GM18507 (cell line): ENCODE measurements around the gene CRYGB.
"Not testable (repeated sequence)": the region's sequence is repeated elsewhere in the genome, so short reads cannot be mapped to it uniquely, and the experiment has no call there.

Source experiments
- DNase-seq: peaks from one replicate; pipeline ENCODE4 v3.0.0; 2011; ENCODE audit warnings: low read depth; ENCODE audit not compliant: insufficient read length; ENCODE audit errors: extremely low spot score
- FAIRE-seq: peaks from 2 replicates; lab custom pipeline; 2011; peaks lifted over from hg19 to GRCh38; lab: Jason Lieb, UNC

Gene CRYGB

GRCh38 chr2:208153156-208153555 lies 7.2 kb upstream of the CRYGB start:
- FAIRE-seq (no peak), DNase-seq (no peak)

GRCh38 chr2:208150956-208151355 lies 5.0 kb upstream of the CRYGB start:
- FAIRE-seq = no peak
- DNase-seq = no peak

GRCh38 chr2:208150094-208150493 lies 4.1 kb upstream of the CRYGB start:
- no peak for FAIRE-seq
- DNase-seq = no peak

DNA sequence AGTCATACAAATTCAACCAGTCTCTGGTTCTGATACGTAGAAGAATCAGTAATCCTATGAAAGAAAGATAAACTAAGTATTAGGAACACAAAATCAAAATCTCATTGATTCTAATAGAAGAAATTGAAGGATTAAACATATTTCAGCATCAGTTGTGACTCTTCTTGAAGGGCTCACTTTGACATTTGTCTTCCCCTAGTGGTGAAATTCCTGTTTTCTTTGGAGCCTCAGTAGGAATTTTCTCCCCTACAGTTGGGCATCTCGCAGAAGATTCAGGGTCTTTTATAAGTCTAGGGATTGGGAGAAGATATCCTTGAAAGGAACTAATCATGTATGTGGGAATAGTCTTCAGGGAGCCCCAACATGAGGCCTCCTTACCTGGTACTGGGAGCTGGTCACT lies 2.8 kb upstream of the CRYGB start:
- FAIRE-seq (no peak), DNase-seq (no peak)

- no peak for DNase-seq
- FAIRE-seq = no peak
Measured at GRCh38 chr2:208147759-208148158, 1.8 kb upstream of the CRYGB start.

- FAIRE-seq = no peak
- DNase-seq = no peak
Measured at GRCh38 chr2:208147008-208147407, 1.1 kb upstream of the CRYGB start.

- DNase-seq (no peak), FAIRE-seq (no peak)
Measured at GRCh38 chr2:208142925-208143799, 2.8 kb downstream of the CRYGB start.

DNA sequence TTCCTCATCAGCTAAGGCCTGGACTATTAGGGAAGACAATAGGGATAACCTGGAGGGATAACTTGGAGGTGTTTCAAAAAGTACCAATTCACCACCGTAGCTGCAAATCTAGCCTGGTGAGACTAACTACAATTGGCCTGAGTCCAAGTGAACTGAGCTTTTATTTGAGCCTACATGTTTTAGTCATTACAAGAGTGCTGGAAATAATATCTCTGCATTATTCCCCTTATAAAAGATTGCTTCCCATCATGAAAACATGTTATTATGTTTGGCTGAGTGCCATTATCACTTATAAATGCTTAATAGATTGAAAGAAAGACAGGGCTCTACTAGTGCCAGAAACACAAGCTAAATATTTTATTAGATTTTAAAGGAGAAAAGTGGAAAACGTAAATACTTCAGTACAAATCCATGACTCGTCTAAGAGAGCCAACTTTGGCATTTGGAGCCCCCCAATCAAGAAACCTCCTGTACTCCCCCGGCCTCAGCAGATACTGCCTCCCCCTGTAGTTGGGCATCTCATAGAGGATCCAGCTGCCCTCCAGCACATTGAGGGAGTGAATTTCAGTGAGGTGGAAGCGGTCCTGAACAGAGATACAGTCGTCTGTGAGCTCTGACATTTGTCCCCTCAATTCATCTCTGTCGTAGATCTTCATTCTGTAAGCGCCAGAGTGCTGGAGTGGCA lies 3.6 kb downstream of the CRYGB start:
- FAIRE-seq = no peak
- DNase-seq = no peak

- DNase-seq (no peak), FAIRE-seq (no peak)
Measured at GRCh38 chr2:208139447-208139846, 6.5 kb downstream of the CRYGB start.

- DNase-seq, FAIRE-seq: not testable (repeated sequence)
Measured at GRCh38 chr2:208138334-208138733, 7.6 kb downstream of the CRYGB start.

GRCh38 chr2:208136716-208137094 lies 9.3 kb downstream of the CRYGB start:
- FAIRE-seq = no peak

DNA sequence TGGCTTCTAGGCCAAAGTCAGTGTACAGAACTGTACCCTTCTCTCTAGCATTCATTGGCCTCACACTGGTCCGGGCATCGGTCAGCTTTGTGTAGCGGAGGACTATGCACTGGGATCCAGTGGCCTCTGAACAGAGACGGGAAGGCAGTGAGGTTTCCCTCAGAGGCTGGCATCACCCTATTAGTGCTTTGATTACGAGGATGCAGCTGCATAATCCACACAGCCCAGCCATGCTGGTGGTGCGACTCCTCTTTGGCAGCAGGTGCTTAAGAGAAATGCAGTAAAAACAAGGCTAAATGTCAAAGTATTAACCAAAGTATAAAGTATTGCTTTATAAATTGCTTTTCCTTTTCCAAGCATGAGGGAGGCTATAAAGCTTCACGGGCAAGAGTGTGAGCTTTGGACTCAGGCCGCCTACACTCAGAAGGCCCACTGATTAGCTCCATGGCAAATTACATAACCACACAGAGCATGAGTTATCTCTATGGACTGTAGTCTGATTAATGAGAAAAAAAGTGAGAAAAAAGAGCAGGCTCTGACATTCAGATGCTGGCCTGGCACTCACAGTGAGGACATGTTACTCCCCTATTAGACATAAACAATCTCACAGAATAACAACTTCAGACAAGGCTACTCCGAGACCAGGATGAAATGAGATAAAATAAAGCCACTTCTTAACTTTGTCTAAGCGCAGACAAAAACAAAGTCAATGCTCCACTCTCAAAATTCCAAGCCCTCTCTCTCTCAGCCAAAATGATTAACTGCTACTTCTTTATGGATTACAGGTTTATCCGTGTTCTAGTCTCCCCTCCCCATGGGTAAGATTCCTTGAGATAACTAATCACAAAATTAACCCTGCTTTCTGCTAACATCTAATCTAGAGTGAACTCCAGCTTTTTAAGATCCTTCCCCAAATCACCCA lies 9.9 kb downstream of the CRYGB start:
- FAIRE-seq = no peak

More at GRCh38 chr2:208136716-208137094, 9.3 kb downstream of the CRYGB start:
- DNase-seq = no peak

DNA sequence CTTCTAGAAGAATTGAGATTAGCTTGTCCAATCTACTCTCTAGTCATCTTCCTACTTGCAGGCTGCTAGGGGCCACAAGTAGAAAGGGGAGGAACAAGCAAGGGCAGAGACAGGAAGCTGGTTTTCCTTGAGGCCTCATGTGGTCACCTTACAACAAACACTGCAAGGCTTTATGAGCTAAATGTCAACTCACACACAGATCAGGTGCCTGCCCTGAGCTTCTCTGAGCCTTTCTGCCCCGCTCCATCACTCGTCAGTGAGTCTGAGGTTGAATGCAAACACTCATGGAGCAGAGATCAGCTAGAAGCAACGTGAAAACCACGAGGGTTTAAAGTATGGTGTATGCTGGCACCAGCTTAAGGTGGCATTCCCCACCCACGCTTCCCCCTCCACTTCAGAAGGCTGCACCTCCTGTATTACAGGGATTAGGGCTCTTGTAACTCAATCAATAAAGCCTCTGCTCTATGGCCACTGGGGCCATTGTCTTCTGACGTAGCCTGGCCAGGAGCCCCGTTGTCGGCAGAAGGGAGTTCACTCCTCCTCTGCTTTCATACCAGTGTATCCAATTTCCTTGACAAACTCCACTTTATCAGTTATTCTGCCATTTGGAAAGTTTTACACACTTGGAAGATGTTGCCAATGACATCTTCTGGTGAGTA lies 10.9 kb downstream of the CRYGB start:
- FAIRE-seq = no peak
- no peak for DNase-seq

More for the DNA sequence above, 9.9 kb downstream of the CRYGB start:
- no peak for DNase-seq

GRCh38 chr2:208130712-208131110 lies 15.2 kb downstream of the CRYGB start:
- FAIRE-seq = no peak
- DNase-seq = no peak

- no peak for FAIRE-seq
- no peak for DNase-seq
Measured at GRCh38 chr2:208129744-208130711, 15.9 kb downstream of the CRYGB start, which contains the start of gene CRYGC. Gene CRYGC, minus strand, starts transcription at chr2:208129828. Its CDS starts 36 bp downstream, at chr2:208129792.

DNA sequence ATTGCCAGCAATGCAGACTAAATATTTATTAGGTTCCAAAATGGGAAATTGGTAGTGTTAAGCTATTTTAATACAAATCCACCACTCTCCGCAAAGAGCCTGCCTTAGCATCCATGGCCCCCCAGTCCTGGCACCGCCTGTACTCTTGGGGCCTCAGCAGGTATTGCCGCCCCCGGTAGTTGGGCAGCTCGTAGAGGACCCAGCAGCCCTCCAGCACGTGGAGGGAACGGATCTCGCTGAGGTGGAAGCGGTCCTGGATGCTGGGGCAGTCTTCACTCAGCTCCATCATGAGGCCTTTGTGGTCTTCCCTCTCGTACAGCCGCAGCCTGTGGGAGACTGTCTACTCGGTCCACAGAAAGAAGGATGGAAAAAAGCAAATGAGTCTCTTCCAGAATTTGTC lies 17.8 kb downstream of the CRYGB start:
- DNase-seq = no peak
- FAIRE-seq = no peak

GRCh38 chr2:208127090-208127489 lies 18.9 kb downstream of the CRYGB start:
- FAIRE-seq (no peak), DNase-seq (no peak)

DNA sequence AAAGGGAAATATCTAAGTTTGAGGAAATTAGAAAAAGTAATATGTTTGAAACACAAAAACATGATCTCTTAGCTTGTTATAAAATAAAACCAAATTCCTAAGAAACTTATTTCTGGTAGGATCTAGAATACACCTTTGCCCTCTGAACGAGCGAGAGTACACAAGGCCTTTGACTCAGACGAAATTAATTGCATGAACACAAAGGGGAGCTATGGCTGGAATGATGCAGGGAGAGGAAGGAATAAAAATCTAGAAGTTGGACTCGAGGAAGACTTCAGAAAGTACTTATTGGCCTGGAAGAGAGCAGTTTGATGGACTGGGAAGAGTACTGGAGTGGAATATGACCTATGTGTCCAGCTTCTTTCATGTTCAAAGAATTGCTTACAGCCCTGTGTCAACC lies 20.7 kb downstream of the CRYGB start:
- no peak for FAIRE-seq
- no peak for DNase-seq
